ENCODE data around the gene EHBP1.

EHBP1 gene

GRCh38 chr2:62812921-62813825 lies 107.7 kb downstream of the EHBP1 start:
- Histone ChIP-seq H3K27me3 (ENCODE audit: insufficient read depth, low read length) (no peaks in the 10 kb centered on the region), H3K36me3 (ENCODE audit: insufficient read depth, low read length) (no peaks in the 10 kb centered on the region), H3K9me2 (ENCODE audit: low read depth, low read length) (no peaks in the 10 kb centered on the region), H3F3A (ENCODE audit: insufficient read depth, low read length) (no peaks in the 10 kb centered on the region), H3K27ac (ENCODE audit: low read depth, low read length, poor library complexity, severe bottlenecking) (no peak overlapping the region), H3K9ac (ENCODE audit: low read length) (no peak overlapping the region), H2AFZ (ENCODE audit: low read length) (no peak overlapping the region), H3K4me2 (ENCODE audit: low read length) (no peak overlapping the region), H3K79me2 (ENCODE audit: insufficient read depth, low read length) (no peaks in the 10 kb centered on the region), H3K9me3 (ENCODE audit: low read length) (no peaks in the 10 kb centered on the region), H4K20me1 (ENCODE audit: insufficient read depth, low read length) (no peaks in the 10 kb centered on the region), H3K4me3 (ENCODE audit: low read depth, low read length, poor library complexity, severe bottlenecking) (no peak overlapping the region), H3K4me1 (ENCODE audit: insufficient read depth, low read length, severe bottlenecking) (no peaks in the 10 kb centered on the region)
- TF ChIP-seq CTCF (IDR thresholded peaks at IDR 0.05; ENCODE audit: low read length): no peak

GRCh38 chr2:62814123-62814522 lies 108.6 kb downstream of the EHBP1 start:
- H3K79me2 ChIP-seq (ENCODE audit: insufficient read depth, low read length): no peaks in the 10 kb centered on the region
- H3K9ac ChIP-seq (ENCODE audit: low read length): no peak overlapping the region
- TF ChIP-seq EZH2 (IDR thresholded peaks at IDR 0.05; ENCODE audit: borderline replicate concordance, low read length) (no peak), CTCF (IDR thresholded peaks at IDR 0.05; ENCODE audit: low read length) (no peak)
- H4K20me1 ChIP-seq (ENCODE audit: insufficient read depth, low read length): no peaks in the 10 kb centered on the region
- no peaks in the 10 kb centered on the region for H3K27me3 ChIP-seq (ENCODE audit: insufficient read depth, low read length)
- no peak overlapping the region for H3K27ac ChIP-seq (ENCODE audit: low read depth, low read length, poor library complexity, severe bottlenecking)
- H2AFZ ChIP-seq (ENCODE audit: low read length): no peak overlapping the region
- H3K9me2 ChIP-seq (ENCODE audit: low read depth, low read length): no peaks in the 10 kb centered on the region
- no peak overlapping the region for H3K4me3 ChIP-seq (ENCODE audit: low read depth, low read length, poor library complexity, severe bottlenecking)
- no peak overlapping the region for H3K4me2 ChIP-seq (ENCODE audit: low read length)
- no peaks in the 10 kb centered on the region for H3F3A ChIP-seq (ENCODE audit: insufficient read depth, low read length)
- H3K9me3 ChIP-seq (ENCODE audit: low read length): no peaks in the 10 kb centered on the region
- H3K36me3 ChIP-seq (ENCODE audit: insufficient read depth, low read length): no peaks in the 10 kb centered on the region
- H3K4me1 ChIP-seq (ENCODE audit: insufficient read depth, low read length, severe bottlenecking): no peaks in the 10 kb centered on the region

GRCh38 chr2:62817348-62817747 lies 111.8 kb downstream of the EHBP1 start:
- TF ChIP-seq CTCF (IDR thresholded peaks at IDR 0.05; ENCODE audit: low read length) (no peak), EZH2 (IDR thresholded peaks at IDR 0.05; ENCODE audit: borderline replicate concordance, low read length) (no peak)
- no peak overlapping the region for H3K4me2 ChIP-seq (ENCODE audit: low read length)
- H3K4me1 ChIP-seq (ENCODE audit: insufficient read depth, low read length, severe bottlenecking): no peaks in the 10 kb centered on the region
- no peaks in the 10 kb centered on the region for H3K9me3 ChIP-seq (ENCODE audit: low read length)
- H3K9ac ChIP-seq (ENCODE audit: low read length): no peak overlapping the region
- H3K36me3 ChIP-seq (ENCODE audit: insufficient read depth, low read length): no peaks in the 10 kb centered on the region
- H3K79me2 ChIP-seq (ENCODE audit: insufficient read depth, low read length): no peaks in the 10 kb centered on the region
- no peak overlapping the region for H3K4me3 ChIP-seq (ENCODE audit: low read depth, low read length, poor library complexity, severe bottlenecking)
- H3K9me2 ChIP-seq (ENCODE audit: low read depth, low read length): no peaks in the 10 kb centered on the region
- H3K27me3 ChIP-seq (ENCODE audit: insufficient read depth, low read length): no peaks in the 10 kb centered on the region
- H4K20me1 ChIP-seq (ENCODE audit: insufficient read depth, low read length): no peaks in the 10 kb centered on the region
- no peaks in the 10 kb centered on the region for H3F3A ChIP-seq (ENCODE audit: insufficient read depth, low read length)
- H2AFZ ChIP-seq (ENCODE audit: low read length): no peak overlapping the region
- H3K27ac ChIP-seq (ENCODE audit: low read depth, low read length, poor library complexity, severe bottlenecking): no peak overlapping the region
